HG03342 (cell line): ENCODE results near the gene JUNB.
"Not testable (repeated sequence)": the region's sequence is repeated elsewhere in the genome, so short reads cannot be mapped to it uniquely, and the experiment has no call there.

Experiments used
- ATAC-seq: cut with Tn5 transposase; IDR thresholded peaks from one replicate; pipeline ENCODE4 v1.9.1; 2021; ENCODE audit warnings: mild to moderate bottlenecking, moderate library complexity; ENCODE audit not compliant: unreplicated experiment

Gene JUNB

DNA sequence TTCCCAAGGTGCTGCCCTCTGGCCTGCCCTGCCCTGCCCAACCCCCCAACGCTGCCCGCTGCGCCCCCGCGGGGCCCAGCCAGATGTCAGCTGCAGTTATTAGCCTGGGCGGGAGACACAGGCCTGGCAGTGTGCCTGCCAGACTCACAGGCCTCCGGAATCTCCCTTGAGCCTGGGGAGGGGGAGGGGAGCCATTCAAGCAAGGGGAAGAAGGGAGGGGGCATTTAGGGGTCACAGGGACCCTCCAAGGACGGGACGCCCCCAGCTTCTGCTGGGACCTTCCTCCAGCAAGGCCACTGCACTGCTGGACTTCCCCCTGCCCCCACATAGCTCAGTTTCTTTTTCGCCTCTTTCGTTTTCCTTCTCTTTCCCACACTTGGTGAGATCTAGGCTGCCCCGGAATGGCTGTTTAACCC lies 2.6 kb upstream of the JUNB start:
- ATAC-seq: no peak

DNA sequence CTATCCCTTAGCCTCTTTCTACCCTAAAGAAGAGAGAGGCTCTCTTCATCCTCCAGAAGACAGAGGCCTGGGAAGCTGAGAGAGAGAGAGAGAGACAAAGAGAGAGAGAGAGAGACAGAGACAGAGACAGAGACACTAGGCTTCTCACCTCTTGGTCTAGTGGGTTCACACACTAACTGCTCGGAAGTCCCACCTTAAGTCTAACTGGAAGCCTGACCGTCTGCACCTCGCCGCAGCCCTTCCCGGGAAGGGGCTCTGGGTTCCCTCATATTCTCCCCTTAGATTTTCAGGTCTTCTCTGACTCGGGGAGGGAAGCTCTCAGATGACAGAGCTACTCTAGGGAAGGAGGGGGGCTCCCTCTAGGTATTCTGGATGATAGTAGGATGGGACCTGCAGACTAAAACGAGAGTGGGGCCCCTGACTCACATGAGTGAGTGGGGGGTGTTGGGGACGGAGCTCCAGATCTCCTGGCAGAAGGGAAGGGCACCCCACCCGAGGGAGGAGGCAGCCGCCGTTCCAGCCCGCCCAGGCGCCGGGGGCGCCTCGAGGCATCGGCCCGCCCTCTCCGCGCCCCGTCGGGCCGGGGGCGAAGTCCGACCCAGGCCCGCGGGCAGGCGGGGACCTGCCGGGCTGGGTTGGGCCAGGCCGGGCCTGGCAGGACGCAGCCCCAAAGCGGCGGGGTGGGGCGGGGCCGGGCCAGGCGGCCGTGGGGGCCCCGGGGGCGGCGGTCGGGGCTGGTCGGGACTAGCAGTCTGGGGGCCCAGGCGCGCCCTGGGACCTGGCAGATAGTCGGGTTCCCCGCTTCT lies 2.0 kb upstream of the JUNB start:
- ATAC-seq: no peak

DNA sequence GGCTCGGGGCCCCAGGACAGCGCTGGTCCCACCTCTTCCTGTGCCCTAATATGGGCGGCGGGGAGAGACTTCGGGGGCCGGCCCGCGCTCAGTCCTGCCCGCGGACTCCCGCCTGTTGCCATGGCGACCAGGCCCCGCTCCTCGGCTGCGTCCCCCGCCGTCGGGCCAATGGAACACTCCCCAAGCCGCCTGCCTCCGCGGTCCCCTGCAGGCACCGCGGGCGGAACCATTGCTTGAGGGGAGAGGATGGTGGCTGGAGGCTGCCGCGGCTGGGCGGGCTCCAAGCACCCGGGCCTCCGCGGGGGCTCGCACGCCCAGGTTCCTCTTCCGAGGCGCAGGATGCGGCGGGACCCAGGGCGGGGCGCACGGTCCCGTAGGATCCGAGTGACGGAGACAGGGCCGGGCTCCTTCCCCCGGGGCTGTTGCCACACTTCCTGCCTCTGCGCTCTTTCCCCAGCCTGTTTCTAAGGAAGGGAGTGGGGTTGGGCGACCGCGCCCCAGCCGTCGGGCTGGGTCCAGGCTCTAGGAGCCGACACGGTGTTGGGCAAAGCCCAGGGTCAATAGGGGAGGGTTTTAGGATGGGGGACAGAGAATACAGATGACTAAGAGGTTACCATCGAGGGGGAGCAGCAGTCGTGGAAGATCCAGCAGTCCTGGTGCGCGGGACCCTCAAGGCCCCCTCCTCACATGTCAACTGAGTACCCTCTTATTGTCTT lies 1.2 kb upstream of the JUNB start:
- peak; percentile 35 for ATAC-seq

DNA sequence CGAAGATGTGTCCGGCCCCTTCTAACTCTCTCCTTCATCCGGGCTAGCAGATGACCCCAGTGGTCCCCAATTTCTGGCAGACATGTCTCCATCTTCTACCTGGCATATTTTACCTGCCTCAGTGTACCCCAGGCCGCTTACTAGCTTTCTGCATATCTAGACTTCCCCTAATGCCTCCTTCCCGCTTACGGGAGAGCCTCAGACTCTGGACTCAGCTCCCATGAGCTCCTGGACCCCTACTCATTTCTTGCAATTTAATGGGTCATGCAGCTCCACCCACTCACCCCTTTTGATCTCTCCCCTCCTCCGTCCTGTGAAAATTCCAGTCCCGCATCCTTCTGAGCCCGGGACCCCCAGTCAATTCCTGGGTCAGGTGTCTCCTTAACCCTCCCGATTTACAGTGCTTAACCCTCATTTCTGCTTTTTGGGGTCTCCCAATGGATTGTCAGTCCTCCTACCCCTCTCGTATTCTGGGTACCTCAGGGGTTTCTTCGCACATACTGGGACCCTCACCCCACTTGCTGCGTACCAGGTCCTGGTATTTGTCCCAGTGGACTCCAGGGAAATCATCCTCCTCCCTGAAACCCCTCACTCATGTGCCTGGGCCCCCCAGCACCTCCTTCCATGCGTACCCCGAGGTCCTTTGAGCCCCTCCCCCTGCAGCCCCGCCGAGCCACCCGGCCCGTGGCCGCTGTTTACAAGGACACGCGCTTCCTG lies 500 bp upstream of the JUNB start:
- ATAC-seq: no peak

DNA sequence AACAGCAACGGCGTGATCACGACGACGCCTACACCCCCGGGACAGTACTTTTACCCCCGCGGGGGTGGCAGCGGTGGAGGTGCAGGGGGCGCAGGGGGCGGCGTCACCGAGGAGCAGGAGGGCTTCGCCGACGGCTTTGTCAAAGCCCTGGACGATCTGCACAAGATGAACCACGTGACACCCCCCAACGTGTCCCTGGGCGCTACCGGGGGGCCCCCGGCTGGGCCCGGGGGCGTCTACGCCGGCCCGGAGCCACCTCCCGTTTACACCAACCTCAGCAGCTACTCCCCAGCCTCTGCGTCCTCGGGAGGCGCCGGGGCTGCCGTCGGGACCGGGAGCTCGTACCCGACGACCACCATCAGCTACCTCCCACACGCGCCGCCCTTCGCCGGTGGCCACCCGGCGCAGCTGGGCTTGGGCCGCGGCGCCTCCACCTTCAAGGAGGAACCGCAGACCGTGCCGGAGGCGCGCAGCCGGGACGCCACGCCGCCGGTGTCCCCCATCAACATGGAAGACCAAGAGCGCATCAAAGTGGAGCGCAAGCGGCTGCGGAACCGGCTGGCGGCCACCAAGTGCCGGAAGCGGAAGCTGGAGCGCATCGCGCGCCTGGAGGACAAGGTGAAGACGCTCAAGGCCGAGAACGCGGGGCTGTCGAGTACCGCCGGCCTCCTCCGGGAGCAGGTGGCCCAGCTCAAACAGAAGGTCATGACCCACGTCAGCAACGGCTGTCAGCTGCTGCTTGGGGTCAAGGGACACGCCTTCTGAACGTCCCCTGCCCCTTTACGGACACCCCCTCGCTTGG lies 966 bp downstream of the JUNB start:
- no peak for ATAC-seq

DNA sequence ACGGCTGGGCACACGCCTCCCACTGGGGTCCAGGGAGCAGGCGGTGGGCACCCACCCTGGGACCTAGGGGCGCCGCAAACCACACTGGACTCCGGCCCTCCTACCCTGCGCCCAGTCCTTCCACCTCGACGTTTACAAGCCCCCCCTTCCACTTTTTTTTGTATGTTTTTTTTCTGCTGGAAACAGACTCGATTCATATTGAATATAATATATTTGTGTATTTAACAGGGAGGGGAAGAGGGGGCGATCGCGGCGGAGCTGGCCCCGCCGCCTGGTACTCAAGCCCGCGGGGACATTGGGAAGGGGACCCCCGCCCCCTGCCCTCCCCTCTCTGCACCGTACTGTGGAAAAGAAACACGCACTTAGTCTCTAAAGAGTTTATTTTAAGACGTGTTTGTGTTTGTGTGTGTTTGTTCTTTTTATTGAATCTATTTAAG lies 1.6 kb downstream of the JUNB start:
- no peak for ATAC-seq

DNA sequence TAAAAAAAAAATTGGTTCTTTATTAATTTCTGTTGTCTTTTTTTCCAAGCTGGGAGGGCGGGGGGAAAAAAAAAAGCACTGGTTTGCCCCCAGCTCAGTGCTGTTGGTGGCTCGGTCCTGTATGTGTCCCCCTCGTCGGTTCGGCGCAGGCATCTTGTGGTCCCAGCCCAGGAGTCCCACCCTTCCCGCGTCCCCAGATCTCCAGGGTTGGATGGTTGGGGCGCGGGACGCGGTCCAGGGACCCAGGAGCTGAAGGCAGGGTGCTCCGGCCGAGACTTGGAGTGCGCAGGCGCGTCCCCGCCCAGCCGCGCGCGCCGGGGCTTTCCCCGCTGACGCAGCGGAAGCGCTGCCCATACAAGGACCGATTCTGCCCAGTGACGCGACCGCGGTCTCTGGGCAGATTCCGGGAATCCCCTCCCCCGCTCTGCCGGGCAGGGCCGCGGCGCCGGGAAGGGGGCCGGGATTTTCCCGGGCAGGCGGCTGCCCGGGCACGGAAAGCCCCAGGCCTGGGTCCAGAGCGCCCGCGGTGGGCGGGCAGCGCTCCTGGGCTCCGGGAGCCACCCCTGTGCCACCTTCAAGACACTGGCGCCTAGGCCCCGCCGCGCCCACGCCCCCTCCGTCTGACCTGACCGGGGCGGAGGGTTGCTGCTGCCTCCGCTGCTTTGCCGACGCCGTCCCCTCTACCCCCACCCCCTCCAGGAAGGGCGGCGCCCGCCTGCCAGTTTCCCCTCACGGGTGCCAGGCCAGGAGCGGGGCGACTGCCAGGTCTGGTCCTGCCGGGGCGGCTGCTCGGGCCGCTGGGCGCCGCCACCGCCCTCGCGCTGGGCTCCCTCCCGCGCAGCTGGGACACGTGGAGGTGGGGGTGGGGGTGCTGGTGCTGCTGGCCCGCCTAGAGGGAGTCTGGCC lies 2.3 kb downstream of the JUNB start:
- peak; percentile 31 for ATAC-seq

DNA sequence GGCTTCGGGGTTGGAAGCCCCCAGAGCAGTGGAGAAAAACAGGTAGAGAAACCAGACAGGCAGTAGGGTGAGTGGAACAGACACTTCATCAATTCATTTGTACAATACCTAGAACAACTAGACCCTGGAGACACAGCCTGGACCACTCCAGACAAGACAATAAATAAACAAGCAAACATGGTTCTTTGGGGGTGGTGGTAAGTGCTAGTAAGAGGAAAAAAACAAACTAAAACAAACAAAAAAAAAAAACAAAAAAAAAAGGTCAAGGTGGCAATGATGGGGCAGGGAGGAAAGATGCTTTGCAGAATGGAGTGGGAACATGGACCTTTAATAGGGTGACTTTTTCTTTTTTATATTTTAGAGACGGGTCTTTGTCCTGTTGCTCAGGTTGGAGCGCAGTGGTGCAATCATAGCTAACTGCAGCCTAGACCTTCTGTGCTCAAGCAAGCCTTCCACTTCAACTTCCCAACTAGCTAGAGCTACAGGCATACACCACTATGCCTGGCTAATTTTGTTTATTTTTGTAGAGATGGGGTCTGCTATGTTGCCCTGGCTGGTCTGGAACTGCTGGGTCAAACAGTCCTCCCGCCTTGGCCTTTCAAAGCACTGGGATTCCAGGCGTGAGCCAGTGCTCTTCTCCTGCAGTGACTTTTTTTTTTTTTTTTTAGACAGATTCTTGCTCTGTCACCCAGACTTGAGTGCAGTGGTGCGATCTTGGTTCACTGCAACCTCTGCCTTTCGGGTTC lies 3.1 kb downstream of the JUNB start:
- ATAC-seq: no peak

DNA sequence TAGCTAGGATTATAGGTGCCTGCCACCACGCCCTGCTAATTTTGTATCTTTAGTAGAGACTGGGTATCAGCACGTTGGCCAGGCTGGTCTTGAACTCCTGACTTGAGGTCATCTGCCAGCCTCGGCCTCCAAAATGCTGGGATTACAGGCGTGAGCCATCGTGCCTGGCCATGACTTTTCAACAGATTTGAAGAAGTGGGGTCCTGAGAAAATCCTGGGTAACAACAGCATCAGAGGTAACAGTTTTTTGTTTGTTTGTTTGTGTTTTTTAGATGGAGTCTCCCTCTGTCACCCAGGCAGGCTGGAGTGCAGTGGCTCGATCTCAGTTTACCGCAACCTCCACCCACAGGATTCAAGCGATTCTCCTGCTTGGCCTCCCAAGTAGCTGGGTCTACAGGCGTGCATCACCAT lies 3.7 kb downstream of the JUNB start:
- ATAC-seq: no peak

DNA sequence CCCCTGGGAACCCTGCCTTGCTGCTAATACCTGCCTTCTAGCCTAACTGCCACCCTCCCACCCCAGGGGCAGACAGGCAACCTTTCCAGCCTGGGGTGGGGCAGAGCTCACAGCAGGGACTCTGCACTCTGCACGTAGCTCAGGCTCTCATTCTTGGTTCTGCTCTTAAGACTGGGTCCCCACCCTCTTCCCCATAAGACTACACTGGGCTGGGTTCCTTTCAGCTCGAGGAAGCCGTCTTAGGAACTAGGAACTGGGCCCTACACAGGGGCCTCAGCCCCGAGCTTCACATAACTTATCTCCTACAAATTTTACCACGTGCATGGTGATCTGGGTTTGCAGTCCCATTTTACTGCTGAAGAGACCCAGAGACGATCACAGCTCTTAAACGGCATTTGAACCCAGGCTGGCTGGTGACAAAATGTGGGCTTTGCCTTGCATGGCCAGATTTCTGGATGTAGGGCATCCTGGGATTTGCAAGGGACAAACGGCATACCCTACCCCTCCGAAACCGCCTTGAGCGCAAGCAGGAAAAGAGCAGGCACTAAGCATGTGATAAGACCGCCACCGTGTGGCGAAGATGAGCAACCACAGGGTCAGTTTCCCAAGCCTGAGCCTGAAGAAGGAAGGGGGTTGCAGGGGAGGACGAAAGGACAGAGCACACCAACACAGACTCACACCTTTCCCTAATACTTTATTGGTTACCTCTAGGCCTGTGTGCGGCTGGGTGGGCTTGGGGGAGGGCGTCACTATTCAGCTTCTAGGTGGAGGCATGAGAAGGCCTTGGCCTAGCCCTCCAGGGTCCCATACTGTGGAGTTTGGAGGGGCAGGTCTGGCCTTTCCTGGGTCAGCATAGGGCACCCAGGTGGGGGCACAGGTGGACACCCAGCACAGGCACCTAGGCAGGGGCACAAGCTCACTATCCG lies 5.1 kb downstream of the JUNB start:
- no peak for ATAC-seq

DNA sequence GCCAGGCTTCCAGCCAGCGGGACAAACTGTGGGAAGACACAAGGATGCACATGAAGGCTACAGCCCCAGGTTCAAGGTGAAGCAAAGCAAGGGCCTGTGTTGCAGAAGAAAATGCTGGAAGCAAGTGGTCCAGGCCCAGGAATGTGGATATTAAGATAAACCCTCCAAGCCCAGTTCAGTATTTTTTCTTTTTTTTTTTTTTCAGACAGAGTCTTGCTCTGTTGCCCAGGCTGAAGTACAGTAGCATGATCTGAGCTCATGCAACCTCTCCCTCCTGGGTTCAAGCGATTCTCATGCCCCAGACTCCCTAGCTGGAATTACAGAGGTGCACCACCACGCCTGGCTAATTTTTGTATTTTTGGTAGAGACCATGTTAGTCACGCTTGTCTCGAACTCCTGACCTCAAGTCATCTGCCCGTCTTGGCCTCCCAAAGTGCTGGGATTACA lies 5.9 kb downstream of the JUNB start:
- no peak for ATAC-seq

DNA sequence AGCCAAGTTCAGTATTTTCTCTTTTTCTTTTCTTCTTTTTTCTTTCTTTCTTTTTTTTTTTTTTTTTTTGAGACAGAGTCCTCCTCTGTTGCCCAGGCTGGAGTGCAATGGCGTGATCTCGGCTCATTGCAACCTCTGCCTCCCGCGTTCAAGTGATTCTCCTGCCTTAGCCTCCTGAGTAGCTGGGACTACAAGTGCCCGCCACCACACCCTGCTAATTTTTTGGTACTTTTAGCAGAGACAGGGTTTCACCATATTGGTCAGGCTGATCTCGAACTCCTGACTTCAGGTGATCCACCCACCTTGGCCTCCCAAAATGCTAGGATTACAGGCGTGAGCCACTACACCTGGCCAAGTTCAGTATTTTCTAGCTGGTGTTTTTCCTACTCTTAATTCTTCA lies 6.3 kb downstream of the JUNB start:
- ATAC-seq: not testable (repeated sequence)

DNA sequence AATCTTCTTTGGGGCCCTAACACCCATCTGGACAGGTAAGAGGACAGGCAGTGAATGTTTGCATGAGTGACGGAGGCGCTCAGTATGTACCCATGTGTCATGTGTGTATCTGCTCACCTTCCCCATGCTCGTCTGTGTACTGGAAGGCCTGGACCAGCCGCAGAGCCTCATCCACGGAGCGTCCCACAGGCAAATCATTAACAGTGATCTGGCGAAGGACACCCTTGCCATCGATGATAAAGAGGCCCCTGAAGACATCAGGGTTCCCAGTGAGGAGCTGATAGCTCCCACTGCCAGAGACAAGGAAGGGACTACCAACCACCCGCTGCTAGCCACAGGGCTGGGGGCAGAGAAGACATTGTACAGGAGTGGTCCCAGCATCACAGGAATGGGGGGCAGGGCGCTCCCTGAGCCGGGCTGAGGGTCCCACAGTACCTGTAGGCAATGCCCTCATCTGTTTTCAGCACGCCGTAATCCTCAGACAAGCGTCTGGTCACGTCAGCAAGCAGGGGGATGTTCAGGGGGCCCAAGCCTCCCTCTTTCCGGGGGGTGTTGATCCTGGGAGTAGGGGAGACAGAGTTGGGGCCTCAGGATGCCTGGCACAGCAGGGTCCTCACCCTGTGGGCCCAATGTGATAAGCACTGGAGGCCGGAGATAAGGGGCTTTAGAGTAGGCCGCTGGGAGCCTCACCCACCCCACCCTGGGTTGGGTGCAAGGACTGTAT lies 8.6 kb downstream of the JUNB start:
- no peak for ATAC-seq

DNA sequence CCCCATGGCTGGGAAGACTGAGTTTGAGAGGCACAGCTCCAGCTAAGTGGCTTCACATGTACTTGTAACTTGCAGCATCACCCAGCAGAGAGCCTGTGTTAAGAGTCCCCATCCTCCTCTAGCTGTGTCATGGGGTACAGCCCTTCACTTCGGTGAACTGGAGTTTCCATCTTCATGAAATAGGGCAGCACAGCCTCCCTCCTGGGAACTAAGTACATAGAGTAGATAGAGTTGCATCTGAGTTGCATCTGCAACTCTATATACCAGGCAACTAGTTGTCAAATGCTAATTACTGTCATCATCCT lies 9.1 kb downstream of the JUNB start:
- no peak for ATAC-seq

DNA sequence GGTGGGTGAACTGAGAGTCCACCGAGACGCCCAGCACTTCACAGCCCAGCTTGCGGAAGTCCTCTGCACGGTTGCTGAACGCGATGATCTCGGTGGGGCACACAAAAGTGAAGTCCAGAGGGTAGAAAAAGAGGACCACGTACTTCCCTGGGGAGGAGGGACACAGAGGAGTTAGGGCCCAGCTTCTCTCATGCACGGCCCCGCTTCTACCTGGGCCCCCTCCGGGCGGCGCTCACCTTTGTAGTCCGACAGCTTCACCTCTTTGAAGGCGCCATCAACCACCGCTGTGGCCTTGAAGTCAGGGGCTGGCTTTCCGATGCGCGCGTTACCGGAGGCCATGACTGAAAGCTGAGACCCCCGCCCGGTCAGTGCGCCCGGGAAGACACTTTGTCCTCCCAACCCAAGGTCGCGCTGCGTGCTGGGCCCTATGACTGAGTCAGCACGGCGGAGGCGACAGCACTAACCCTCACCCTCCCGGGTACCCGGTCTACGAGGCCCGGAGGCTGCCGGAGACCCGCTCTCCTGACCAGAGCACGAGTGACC lies 9.7 kb downstream of the JUNB start:
- ATAC-seq: no peak

DNA sequence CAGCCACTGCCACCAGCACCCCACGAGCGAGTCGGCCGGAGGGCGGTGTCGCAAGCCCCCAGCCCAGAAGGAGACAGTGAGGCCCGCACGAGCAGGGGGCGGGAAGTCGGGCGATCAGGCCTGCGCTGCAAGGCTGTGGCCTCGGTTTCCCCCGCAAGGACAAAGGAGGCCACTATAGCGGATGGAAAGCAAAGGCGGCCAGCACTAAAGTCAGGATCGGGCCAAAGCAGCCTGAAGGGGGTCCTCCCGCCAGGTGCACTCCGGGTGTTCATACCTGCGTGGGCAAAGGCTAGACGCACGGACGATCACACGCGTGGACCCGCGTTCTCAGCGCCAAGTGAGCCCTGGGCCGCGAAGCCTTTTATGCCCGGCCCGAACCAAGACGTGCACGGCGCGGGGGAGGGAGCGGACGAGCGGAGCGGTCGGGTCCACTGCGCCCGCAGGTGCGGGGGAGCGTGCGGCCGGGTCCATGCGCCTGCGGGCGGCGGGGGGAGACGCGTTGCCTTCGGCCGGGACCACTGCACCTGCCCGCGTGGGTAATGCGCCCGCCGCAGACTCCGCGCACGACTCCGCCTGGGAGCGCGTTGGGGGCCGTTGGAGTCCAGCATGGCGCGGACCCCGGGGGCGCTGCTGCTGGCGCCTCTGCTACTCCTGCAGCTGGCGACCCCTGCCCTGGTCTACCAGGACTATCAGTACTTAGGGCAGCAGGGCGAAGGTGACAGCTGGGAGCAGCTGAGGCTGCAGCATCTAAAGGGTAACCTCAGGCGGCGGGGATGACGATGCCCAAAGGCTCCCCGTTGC lies 10.4 kb downstream of the JUNB start, which contains the start of the genes PRDX2 and THSD8:
TSS of gene PRDX2 (minus strand) at position 335 of the 801 bp plus-strand sequence. CDS start 539 bp downstream, outside the sequence.
TSS of gene THSD8 (plus strand) at position 604 of the 801 bp plus-strand sequence. CDS start at position 607, 3 bp downstream.
- no peak for ATAC-seq
